K562 (cell line): ENCODE results near the gene WNK1. TPM values are rescaled to one million over a fixed set of nuclear protein-coding genes. Genes with fewer than 3 reads are reported as not detected.

Experiments used
- ATF7 ChIP-seq: fragments of 450-650 bp; IDR thresholded peaks from 2 replicates; pipeline ENCODE4 v1.7.1; 2014; ENCODE audit warnings: mild to moderate bottlenecking, moderate library complexity
- CCAR2 ChIP-seq: fragments of 200-400 bp; formaldehyde crosslinking; IDR thresholded peaks from 2 replicates; pipeline ENCODE4 v1.6.1; 2017; ENCODE audit warnings: mild to moderate bottlenecking, low read depth, low read length
- CREB3L1 ChIP-seq: fragments of 450-650 bp; IDR thresholded peaks from 2 replicates; pipeline ENCODE4 v1.6.1; 2014; ENCODE audit warnings: low read depth, mild to moderate bottlenecking, moderate library complexity, borderline replicate concordance
- JUNB ChIP-seq: fragments of 450-650 bp; formaldehyde crosslinking; conservative IDR thresholded peaks from 2 replicates; pipeline ENCODE4 v1.4.0; 2020; ENCODE audit warnings: mild to moderate bottlenecking
- JUND ChIP-seq, 2 experiments: IDR thresholded peaks; 2 replicates in 1 of 2; 3 replicates in 1 of 2; pipeline ENCODE4 v1.6.1; 2011; ENCODE audit warnings: borderline replicate concordance in 2 of 2, low read depth in 2 of 2, low read length in 2 of 2, improper control_type of control experiment in 1 of 2, missing biosample characterization in 1 of 2, missing genetic modification characterization in 1 of 2, missing genetic modification reagents in 1 of 2
- MTA1 ChIP-seq: fragments of 450-650 bp; IDR thresholded peaks from 2 replicates; pipeline ENCODE4 v1.6.1; 2017; ENCODE audit warnings: borderline replicate concordance
- PTRF ChIP-seq: fragments of 450-650 bp; IDR thresholded peaks from 2 replicates; pipeline ENCODE4 v1.6.1; 2016; ENCODE audit warnings: mild to moderate bottlenecking, missing genetic modification characterization, missing compliant biosample characterization
- SRSF3 ChIP-seq: fragments of 200-400 bp; formaldehyde crosslinking; IDR thresholded peaks from 2 replicates; pipeline ENCODE4 v1.6.1; 2016; ENCODE audit warnings: mild to moderate bottlenecking, low read length, moderate library complexity; ENCODE audit not compliant: insufficient read depth
- STAT5A ChIP-seq: IDR thresholded peaks from 2 replicates; pipeline ENCODE4 v1.6.1; 2012; ENCODE audit warnings: low read length, inconsistent platforms, borderline replicate concordance
- TFAM ChIP-seq: fragments of 250-450 bp; sonication (Bioruptor Pico); conservative IDR thresholded peaks from 2 replicates; pipeline ENCODE4 v1.5.0; 2021; ENCODE audit warnings: mild to moderate bottlenecking, moderate library complexity
- ZNF121 ChIP-seq: sonication (generic); formaldehyde crosslinking; conservative IDR thresholded peaks from 2 replicates; pipeline ENCODE4 v1.8.0; 2022; ENCODE audit warnings: missing genetic modification reagents
- ZNF217 ChIP-seq: sonication (generic); formaldehyde crosslinking; IDR thresholded peaks from 2 replicates; pipeline ENCODE4 v1.8.0; 2022; ENCODE audit warnings: mild to moderate bottlenecking, missing genetic modification reagents
- polyA plus RNA-seq, 8 experiments: library from polyadenylated mRNA; depleted of rRNA in 4 of 8; stranded (reverse) in 5 of 8; unstranded in 3 of 8; fragments of >200 nt; fragmentation: Nextera tagmentation in 2 of 8; fragmentation: Illumina TruSeq in 1 of 8; extraction: Ambion mirVana in 2 of 8; extraction: Trizol in 1 of 8; gene quantifications; 2 replicates each; pipeline versions ENCODE4 v1.2.1 to v1.2.3, GENCODE V29; 2011 to 2014; ENCODE audit warnings: inconsistent platforms in 1 of 8, missing spikeins in 1 of 8
- total RNA-seq, 7 experiments: library from RNA; depleted of rRNA in 6 of 7; stranded (reverse); fragments of >200 nt in 6 of 7; fragmentation: Illumina TruSeq in 2 of 7; extraction: Trizol in 2 of 7; gene quantifications; 2 replicates each; pipeline versions ENCODE4 v1.2.1 to v1.2.3, GENCODE V29; 2011 to 2021; ENCODE audit warnings: low replicate concordance in 1 of 7
- TF ChIP-seq, protein P1 (sequence below): sonication (generic); formaldehyde crosslinking; IDR thresholded peaks from 2 replicates; pipeline ENCODE4 v1.8.1; 2023; ENCODE audit warnings: mild to moderate bottlenecking, missing genetic modification reagents

WNK1 gene
- total and polyA plus RNA-seq, 9 of the 15 experiments (the other 6 are each of a cell fraction or from before 2014, with no cell fraction given), result 4.3 to 73.9 (median 31.0) TPM

DNA sequence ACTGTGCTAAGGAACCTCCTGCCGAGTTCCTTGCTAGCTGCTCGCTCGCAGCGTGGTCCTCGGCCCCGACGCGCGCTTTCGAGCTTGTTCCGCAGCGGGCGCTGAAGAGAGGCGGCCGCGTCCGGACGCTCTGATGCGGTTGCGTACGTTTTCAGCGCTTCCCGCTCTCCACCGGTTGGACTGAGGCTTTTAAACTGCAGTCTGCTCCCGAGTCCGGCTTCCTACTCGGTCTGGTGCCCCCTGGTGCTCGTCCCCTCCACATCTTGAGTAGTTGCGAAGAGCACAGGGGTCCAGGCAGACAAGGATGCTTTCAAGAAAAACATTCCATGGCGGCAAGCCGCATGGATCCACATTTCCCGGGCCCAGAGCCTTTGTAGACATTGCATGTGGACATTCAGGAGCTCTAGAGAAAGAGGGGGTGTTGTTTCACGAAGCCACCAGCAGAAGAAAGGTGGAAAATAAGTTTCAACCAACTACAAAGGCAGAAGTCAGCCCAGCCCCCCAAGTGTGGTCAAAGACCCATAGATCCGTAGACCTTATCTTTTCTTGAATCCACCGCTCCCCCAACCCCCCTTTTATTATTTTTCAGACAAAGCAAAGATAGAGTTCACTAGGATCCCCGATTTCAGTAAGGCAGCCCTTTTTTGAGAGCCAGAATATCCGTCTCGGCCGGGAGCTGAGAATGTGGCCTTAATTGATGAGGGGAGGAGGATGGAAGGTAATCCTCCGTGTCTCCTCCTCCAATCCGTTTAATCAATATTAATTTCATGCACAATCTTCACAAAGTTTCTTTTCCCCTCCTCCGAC lies 984 bp upstream of the WNK1 start (continued):
- TF ChIP-seq JUND (IDR thresholded peaks at IDR 0.05; ENCODE audit: borderline replicate concordance, low read depth, low read length), result no peak
- peak; percentile 10; the same call in 1 of the 3 replicates for TF ChIP-seq JUND (tag; IDR thresholded peaks at IDR 0.05; ENCODE audit: borderline replicate concordance, low read depth, low read length)
- TF ChIP-seq TFAM (CRISPR knock-in tag), result no peak
- TF ChIP-seq CREB3L1, result no peak; the same call in 1 of the 2 replicates
- no peak for TF ChIP-seq JUNB
- TF ChIP-seq STAT5A, result no peak
- TF ChIP-seq ZNF217 (CRISPR knock-in tag), result no peak
- no peak for TF ChIP-seq CCAR2
- 0 out of 2 replicates have a peak, but pooled peaks have one; percentile 56 for TF ChIP-seq MTA1
- TF ChIP-seq, protein P1, sequence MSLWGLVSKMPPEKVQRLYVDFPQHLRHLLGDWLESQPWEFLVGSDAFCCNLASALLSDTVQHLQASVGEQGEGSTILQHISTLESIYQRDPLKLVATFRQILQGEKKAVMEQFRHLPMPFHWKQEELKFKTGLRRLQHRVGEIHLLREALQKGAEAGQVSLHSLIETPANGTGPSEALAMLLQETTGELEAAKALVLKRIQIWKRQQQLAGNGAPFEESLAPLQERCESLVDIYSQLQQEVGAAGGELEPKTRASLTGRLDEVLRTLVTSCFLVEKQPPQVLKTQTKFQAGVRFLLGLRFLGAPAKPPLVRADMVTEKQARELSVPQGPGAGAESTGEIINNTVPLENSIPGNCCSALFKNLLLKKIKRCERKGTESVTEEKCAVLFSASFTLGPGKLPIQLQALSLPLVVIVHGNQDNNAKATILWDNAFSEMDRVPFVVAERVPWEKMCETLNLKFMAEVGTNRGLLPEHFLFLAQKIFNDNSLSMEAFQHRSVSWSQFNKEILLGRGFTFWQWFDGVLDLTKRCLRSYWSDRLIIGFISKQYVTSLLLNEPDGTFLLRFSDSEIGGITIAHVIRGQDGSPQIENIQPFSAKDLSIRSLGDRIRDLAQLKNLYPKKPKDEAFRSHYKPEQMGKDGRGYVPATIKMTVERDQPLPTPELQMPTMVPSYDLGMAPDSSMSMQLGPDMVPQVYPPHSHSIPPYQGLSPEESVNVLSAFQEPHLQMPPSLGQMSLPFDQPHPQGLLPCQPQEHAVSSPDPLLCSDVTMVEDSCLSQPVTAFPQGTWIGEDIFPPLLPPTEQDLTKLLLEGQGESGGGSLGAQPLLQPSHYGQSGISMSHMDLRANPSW, result no peak
- TF ChIP-seq ATF7, result 0 out of 2 replicates have a peak, but pooled peaks have one; percentile 55
- no peak for TF ChIP-seq PTRF (tag)
- no peak for TF ChIP-seq ZNF121
- TF ChIP-seq SRSF3, result no peak
